OCI-LY1 (cell line): Measurements from ENCODE around the gene RILP.

Experiments used
- H2AFZ ChIP-seq: fragments of 200-600 bp; sonication (generic), shearing (Covaris generic); 2 replicates; pipeline ENCODE4 v1.6.0; 2014; ENCODE audit warnings: antibody characterized with exemption, mild to moderate bottlenecking, low read length
- H3F3A ChIP-seq: fragments of 200-600 bp; sonication (generic), shearing (Covaris generic); 2 replicates; pipeline ENCODE4 v1.6.0; 2014; ENCODE audit warnings: mild to moderate bottlenecking, antibody characterized with exemption, low read length, moderate library complexity; ENCODE audit not compliant: insufficient read depth
- H3K27ac ChIP-seq: fragments of 200-600 bp; sonication (generic); 2 replicates; pipeline ENCODE4 v1.5.1; 2014; ENCODE audit warnings: low read length, mixed run types, mild to moderate bottlenecking, low read depth; ENCODE audit not compliant: poor library complexity, severe bottlenecking
- H3K27me3 ChIP-seq: fragments of 200-600 bp; sonication (generic); 2 replicates; pipeline ENCODE4 v1.6.0; 2014; ENCODE audit warnings: antibody characterized with exemption, mild to moderate bottlenecking, low read length, moderate library complexity; ENCODE audit not compliant: insufficient read depth
- H3K36me3 ChIP-seq: fragments of 200-600 bp; sonication (generic); 2 replicates; pipeline ENCODE4 v1.6.1; 2014; ENCODE audit warnings: mild to moderate bottlenecking, antibody characterized with exemption, low read length, moderate library complexity, mixed read lengths; ENCODE audit not compliant: insufficient read depth
- H3K4me1 ChIP-seq: fragments of 200-600 bp; sonication (generic); 2 replicates; pipeline ENCODE4 v1.5.1; 2014; ENCODE audit warnings: mild to moderate bottlenecking, low read length, moderate library complexity; ENCODE audit not compliant: insufficient read depth, severe bottlenecking
- H3K4me2 ChIP-seq: fragments of 200-600 bp; sonication (generic), shearing (Covaris generic); 2 replicates; pipeline ENCODE4 v1.6.1; 2014; ENCODE audit warnings: low read length
- H3K4me3 ChIP-seq: fragments of 200-600 bp; sonication (generic); 2 replicates; pipeline ENCODE4 v1.5.1; 2014; ENCODE audit warnings: low read length, low read depth, mild to moderate bottlenecking, mixed read lengths; ENCODE audit not compliant: poor library complexity, severe bottlenecking
- H3K79me2 ChIP-seq: fragments of 200-600 bp; shearing (Covaris generic); 2 replicates; pipeline ENCODE4 v1.6.1; 2016; ENCODE audit warnings: mixed run types, low read length, mixed read lengths; ENCODE audit not compliant: insufficient read depth
- H3K9ac ChIP-seq: fragments of 200-600 bp; sonication (generic), shearing (Covaris generic); 2 replicates; pipeline ENCODE4 v1.6.1; 2014; ENCODE audit warnings: mild to moderate bottlenecking, low read length, mixed read lengths
- H3K9me2 ChIP-seq: fragments of 200-600 bp; sonication (generic), shearing (Covaris generic); 2 replicates; pipeline ENCODE4 v1.6.1; 2014; ENCODE audit warnings: low read depth, mild to moderate bottlenecking, low read length, mixed read lengths
- H3K9me3 ChIP-seq: fragments of 200-600 bp; shearing (Covaris generic); 2 replicates; pipeline ENCODE4 v1.6.1; 2014; ENCODE audit warnings: low read length, mixed read lengths
- H4K20me1 ChIP-seq: fragments of 200-600 bp; sonication (generic), shearing (Covaris generic); 2 replicates; pipeline ENCODE4 v1.6.0; 2016; ENCODE audit warnings: mild to moderate bottlenecking, low read length; ENCODE audit not compliant: insufficient read depth
- EZH2 ChIP-seq: fragments of 200-600 bp; sonication (generic), shearing (Covaris generic); IDR thresholded peaks from 2 replicates; pipeline ENCODE4 v1.8.0; 2017; ENCODE audit warnings: borderline replicate concordance, mixed run types, mild to moderate bottlenecking, antibody characterized with exemption, low read length, moderate library complexity, mixed read lengths
- TF ChIP-seq, protein P1 (sequence below): fragments of 200-600 bp; sonication (generic), shearing (Covaris generic); IDR thresholded peaks from 2 replicates; pipeline ENCODE4 v1.5.1; 2017; ENCODE audit warnings: mild to moderate bottlenecking, antibody characterized with exemption, low read length, moderate library complexity, mixed read lengths

The RILP gene

DNA sequence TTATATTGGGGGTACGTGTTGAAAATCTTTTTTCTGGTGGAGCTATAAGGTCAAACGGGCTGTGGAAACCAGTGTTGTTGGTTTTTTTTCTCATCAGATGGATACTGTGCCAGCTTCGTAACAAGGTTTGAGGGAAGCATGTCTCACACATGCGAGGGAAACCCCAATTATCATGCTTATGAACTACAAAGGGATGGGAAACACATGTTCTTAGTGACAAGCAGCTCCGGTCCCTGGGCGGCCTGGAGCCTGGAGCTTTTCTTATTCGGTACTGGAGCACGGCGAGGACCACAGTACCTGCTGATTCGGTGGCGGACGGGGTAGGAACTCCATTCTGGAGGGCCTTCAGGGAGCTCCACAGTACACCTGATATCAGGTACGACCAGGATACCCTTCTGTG is 33.6 kb downstream of the RILP start:
- Histone ChIP-seq H3K4me3 (no peak overlapping the region), H3F3A (no peaks in the 10 kb centered on the region), H3K27ac (no peak overlapping the region), H3K9me2 (no peaks in the 10 kb centered on the region), H3K36me3 (peaks cover 90% of the 10 kb centered on the region), H3K79me2 (no peaks in the 10 kb centered on the region), H3K4me2 (no peak overlapping the region), H3K4me1 (no peaks in the 10 kb centered on the region), H2AFZ (no peak overlapping the region), H3K27me3 (no peaks in the 10 kb centered on the region), H3K9ac (no peak overlapping the region), H4K20me1 (no peaks in the 10 kb centered on the region), H3K9me3 (no peaks in the 10 kb centered on the region)
- TF ChIP-seq, protein P1, sequence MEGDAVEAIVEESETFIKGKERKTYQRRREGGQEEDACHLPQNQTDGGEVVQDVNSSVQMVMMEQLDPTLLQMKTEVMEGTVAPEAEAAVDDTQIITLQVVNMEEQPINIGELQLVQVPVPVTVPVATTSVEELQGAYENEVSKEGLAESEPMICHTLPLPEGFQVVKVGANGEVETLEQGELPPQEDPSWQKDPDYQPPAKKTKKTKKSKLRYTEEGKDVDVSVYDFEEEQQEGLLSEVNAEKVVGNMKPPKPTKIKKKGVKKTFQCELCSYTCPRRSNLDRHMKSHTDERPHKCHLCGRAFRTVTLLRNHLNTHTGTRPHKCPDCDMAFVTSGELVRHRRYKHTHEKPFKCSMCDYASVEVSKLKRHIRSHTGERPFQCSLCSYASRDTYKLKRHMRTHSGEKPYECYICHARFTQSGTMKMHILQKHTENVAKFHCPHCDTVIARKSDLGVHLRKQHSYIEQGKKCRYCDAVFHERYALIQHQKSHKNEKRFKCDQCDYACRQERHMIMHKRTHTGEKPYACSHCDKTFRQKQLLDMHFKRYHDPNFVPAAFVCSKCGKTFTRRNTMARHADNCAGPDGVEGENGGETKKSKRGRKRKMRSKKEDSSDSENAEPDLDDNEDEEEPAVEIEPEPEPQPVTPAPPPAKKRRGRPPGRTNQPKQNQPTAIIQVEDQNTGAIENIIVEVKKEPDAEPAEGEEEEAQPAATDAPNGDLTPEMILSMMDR: no peak
- no peak for TF ChIP-seq EZH2

DNA sequence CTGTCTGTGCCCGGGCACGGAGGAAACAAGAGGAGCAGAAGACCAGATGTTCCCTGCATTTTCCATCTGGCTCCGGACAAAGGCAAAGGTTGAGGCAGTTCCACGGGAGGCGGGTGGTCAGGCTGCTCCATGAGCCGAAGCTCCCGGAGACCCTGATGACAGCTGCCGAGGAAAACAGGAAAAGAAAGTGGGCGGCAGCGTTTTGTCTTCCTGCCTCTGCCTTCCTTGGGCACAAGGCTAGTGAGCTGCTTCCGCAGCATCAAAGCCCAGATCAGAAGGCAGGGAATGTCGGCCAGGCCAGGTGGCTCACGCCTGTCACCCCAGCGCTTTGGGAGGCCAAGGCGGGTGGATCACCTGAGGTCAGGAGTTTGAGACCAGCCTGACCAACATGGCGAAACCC is 37.3 kb downstream of the RILP start:
- Histone ChIP-seq H3K27ac (no peak overlapping the region), H3K9ac (no peak overlapping the region), H3K36me3 (peaks cover 81% of the 10 kb centered on the region), H3F3A (no peaks in the 10 kb centered on the region), H3K27me3 (no peaks in the 10 kb centered on the region), H3K4me2 (no peak overlapping the region), H3K9me2 (no peaks in the 10 kb centered on the region), H2AFZ (no peak overlapping the region), H3K4me1 (peaks cover 21% of the 10 kb centered on the region), H4K20me1 (no peaks in the 10 kb centered on the region), H3K9me3 (no peaks in the 10 kb centered on the region), H3K79me2 (no peaks in the 10 kb centered on the region), H3K4me3 (no peak overlapping the region)
- TF ChIP-seq, protein P1: no peak
- TF ChIP-seq EZH2: no peak

DNA sequence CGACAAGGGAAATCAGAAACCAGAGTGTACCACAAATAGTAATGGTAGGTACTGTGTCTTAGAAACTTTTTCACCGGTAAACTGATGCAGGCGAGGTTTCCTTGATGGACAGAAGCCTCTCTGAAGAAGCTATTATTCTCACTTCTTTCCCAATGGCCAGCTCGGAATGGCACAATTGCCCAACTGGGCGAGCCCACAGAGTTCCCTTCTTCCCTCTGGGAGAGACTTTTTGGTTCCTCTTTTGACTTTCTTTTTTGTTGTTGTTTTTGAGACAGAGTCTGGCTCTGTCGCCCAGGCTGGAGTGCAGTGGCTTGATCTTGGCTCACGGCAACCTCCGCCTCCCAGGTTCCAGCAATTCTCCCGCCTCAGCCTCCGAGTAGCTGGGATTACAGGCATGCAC is 38.0 kb downstream of the RILP start:
- no peaks in the 10 kb centered on the region for H3K9me2 ChIP-seq
- H4K20me1 ChIP-seq: no peaks in the 10 kb centered on the region
- H3K4me3 ChIP-seq: no peak overlapping the region
- H3K36me3 ChIP-seq: peaks cover 81% of the 10 kb centered on the region
- H3K9ac ChIP-seq: no peak overlapping the region
- no peak overlapping the region for H3K4me2 ChIP-seq
- TF ChIP-seq EZH2: no peak
- TF ChIP-seq, protein P1: no peak
- no peak overlapping the region for H2AFZ ChIP-seq
- H3K4me1 ChIP-seq: peaks cover 28% of the 10 kb centered on the region
- H3F3A ChIP-seq: no peaks in the 10 kb centered on the region
- no peaks in the 10 kb centered on the region for H3K27me3 ChIP-seq
- H3K27ac ChIP-seq: no peak overlapping the region
- H3K9me3 ChIP-seq: no peaks in the 10 kb centered on the region
- no peaks in the 10 kb centered on the region for H3K79me2 ChIP-seq
